ENCODE data around the gene MESD. TPM values are rescaled to one million over a fixed set of nuclear protein-coding genes. Genes with fewer than 3 reads are reported as not detected.

Gene MESD
- total RNA-seq, 1 experiment from 2014 or later, result 47.3 TPM

DNA sequence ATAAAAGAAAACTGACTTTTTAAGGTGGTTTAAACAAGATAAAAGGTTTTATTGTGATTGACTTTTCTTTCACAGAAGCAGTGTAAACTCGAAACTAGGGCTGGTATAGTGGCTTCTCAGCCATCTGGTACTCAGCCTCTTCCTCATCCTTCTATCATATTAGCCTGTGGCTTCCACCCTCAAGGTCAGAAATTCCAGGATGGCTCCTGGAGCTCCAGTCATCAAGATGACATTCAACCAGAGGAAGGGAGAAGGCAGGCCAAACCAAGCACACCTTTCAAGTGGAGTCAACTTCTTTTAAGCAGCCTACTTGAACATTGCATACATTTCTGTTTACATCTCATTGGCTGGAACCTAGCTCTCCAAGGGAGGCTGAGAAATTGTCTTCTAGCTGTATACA lies 1.3 kb upstream of the MESD start:
- no peak for DNase-seq
- BruUV-seq (replicated peaks), result no TSS peak
- intact Hi-C loops (cut with micrococcal nuclease; ENCODE audit: unreplicated experiment), result no loop called here
- CTCF ChIA-PET, result interaction anchor here (1.0 kb wide), 1 partner anchor 275 kb away, joined by 5 read pairs; no protein-coding TSS in a partner anchor
- H3K27me3 Mint-ChIP-seq (ENCODE audit: unreplicated experiment), result no peaks in the 10 kb centered on the region
- H3K36me3 Mint-ChIP-seq (ENCODE audit: insufficient read depth, unreplicated experiment), result peaks cover 22% of the 10 kb centered on the region
- no peaks in the 10 kb centered on the region for H3K9me3 Mint-ChIP-seq (ENCODE audit: low read depth, unreplicated experiment)
- no peak for TF ChIP-seq CTCF (IDR thresholded peaks at IDR 0.05; ENCODE audit: unreplicated experiment)
- H3K27ac Mint-ChIP-seq (ENCODE audit: unreplicated experiment), result no peak overlapping the region
- H3K4me1 Mint-ChIP-seq (ENCODE audit: low read depth, unreplicated experiment), result peaks cover 38% of the 10 kb centered on the region
- H3K4me3 Mint-ChIP-seq (ENCODE audit: low read depth, unreplicated experiment), result no peak overlapping the region

GRCh38 chr15:80989081-80989517 lies 520 bp downstream of the MESD start:
- H3K4me1 Mint-ChIP-seq (ENCODE audit: low read depth, unreplicated experiment), result peaks cover 38% of the 10 kb centered on the region
- H3K9me3 Mint-ChIP-seq (ENCODE audit: low read depth, unreplicated experiment), result no peaks in the 10 kb centered on the region
- peaks cover 22% of the 10 kb centered on the region for H3K36me3 Mint-ChIP-seq (ENCODE audit: insufficient read depth, unreplicated experiment)
- BruUV-seq (replicated peaks), result no TSS peak
- CTCF ChIA-PET, result interaction anchor here (0.6 kb wide), 1 partner anchor 140 kb away, joined by 4 read pairs; no protein-coding TSS in a partner anchor
- H3K4me3 Mint-ChIP-seq (ENCODE audit: low read depth, unreplicated experiment), result peak overlapping the region; percentile 94
- DNase-seq, result no peak
- no peak for TF ChIP-seq CTCF (IDR thresholded peaks at IDR 0.05; ENCODE audit: unreplicated experiment)
- H3K27me3 Mint-ChIP-seq (ENCODE audit: unreplicated experiment), result no peaks in the 10 kb centered on the region
- H3K27ac Mint-ChIP-seq (ENCODE audit: unreplicated experiment), result peak overlapping the region; percentile 81
- intact Hi-C loops (cut with micrococcal nuclease; ENCODE audit: unreplicated experiment), result no loop called here

DNA sequence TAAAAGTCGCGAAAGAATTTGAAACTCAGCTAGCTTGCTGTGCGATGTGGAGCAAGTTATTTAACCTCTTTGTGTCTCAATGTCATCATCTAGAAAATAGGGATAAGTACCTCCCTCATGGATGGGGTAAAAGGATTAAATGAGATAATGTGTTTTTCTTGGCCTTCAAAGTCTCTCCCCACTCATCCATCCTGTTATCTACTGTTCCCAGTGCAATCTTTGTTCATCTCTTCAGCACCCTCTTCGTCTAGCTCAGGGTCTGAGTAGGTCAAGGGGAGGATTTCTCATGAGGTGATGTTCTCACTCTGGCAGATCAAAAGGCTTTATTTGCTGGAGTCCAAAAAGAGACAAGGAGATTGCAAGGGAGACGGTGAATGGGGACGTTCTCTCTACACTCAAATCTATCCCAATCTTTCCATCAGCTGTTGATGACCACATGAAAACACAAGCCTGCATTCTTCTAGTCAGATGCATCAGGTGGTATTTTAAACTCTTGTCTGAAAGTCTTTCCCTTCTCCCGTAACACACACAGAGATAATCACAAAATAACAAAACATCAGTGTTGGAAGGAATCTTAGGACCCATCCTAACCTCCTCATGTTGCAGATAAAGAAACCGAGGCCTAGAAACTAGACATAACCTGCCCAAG lies 1.3 kb downstream of the MESD start:
- no peaks in the 10 kb centered on the region for H3K27me3 Mint-ChIP-seq (ENCODE audit: unreplicated experiment)
- CTCF ChIA-PET, result interaction anchor here (0.5 kb wide), 1 partner anchor 31 kb away, joined by 5 read pairs; no protein-coding TSS in a partner anchor
- intact Hi-C loops (cut with micrococcal nuclease; ENCODE audit: unreplicated experiment), result no loop called here

DNA sequence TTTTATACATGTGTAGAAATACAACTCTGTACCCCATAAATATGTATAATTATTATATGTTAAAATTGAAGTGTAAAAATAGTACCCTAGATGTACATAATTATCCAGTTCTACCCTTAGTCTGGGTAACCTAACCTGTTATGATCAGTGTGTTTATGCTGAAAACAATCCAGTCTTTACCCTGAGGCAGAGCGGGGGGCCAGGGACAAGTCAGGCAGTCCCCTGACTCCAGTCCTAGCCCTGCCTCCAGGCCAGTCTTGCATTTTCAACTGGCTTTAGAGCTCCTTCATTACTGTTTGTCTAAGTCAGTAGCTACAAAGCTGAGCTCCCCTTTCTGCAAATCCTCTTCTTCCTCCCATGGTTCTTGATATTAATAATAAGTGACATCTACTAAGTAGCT lies 3.1 kb downstream of the MESD start:
- intact Hi-C loops (cut with micrococcal nuclease; ENCODE audit: unreplicated experiment), result no loop called here
- Mint-ChIP-seq H3K36me3 (ENCODE audit: insufficient read depth, unreplicated experiment) (peaks cover 31% of the 10 kb centered on the region), H3K4me3 (ENCODE audit: low read depth, unreplicated experiment) (peak overlapping the region; percentile 1), H3K9me3 (ENCODE audit: low read depth, unreplicated experiment) (no peaks in the 10 kb centered on the region), H3K27ac (ENCODE audit: unreplicated experiment) (no peak overlapping the region), H3K27me3 (ENCODE audit: unreplicated experiment) (no peaks in the 10 kb centered on the region), H3K4me1 (ENCODE audit: low read depth, unreplicated experiment) (peaks cover 34% of the 10 kb centered on the region)
- no TSS peak for BruUV-seq (replicated peaks)
- CTCF ChIA-PET, result interaction anchor here (1.2 kb wide), 1 partner anchor 9 kb away, joined by 4 read pairs; no protein-coding TSS in a partner anchor
- DNase-seq, result no peak
- no peak for TF ChIP-seq CTCF (IDR thresholded peaks at IDR 0.05; ENCODE audit: unreplicated experiment)

More for the DNA sequence above, 1.3 kb downstream of the MESD start:
- Mint-ChIP-seq H3K4me1 (ENCODE audit: low read depth, unreplicated experiment) (peaks cover 38% of the 10 kb centered on the region), H3K36me3 (ENCODE audit: insufficient read depth, unreplicated experiment) (peaks cover 22% of the 10 kb centered on the region), H3K4me3 (ENCODE audit: low read depth, unreplicated experiment) (peak overlapping the region; percentile 94), H3K27ac (ENCODE audit: unreplicated experiment) (peak overlapping the region; percentile 81), H3K9me3 (ENCODE audit: low read depth, unreplicated experiment) (no peaks in the 10 kb centered on the region)
- no peak for DNase-seq
- TF ChIP-seq CTCF (IDR thresholded peaks at IDR 0.05; ENCODE audit: unreplicated experiment), result no peak
- TSS peak; percentile 60 for BruUV-seq (replicated peaks)

Data from Calu3 (cell line).